ENCODE measurements around the gene ITIH4.

The ITIH4 gene

DNA sequence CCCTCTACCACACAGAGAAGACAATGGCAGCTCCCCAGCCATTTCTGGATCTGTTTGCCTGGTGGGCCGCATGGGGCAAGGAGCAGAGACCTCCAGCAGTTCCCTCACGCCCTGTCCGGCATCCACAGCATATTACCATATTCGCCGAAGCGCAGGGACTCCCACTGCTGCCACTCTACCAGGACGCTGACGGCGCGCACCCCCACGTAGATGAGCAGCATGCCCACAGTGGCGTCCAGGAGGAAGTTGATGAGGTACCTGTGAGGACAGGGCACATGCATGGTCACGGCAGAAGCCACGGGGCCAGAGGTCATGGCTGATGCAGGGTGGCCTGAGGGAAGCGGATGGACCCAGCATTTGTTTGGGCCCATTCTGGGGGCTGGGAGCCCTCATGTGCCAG lies 19.2 kb upstream of the ITIH4 start:
- in situ Hi-C loops (cut with MboI; ENCODE audit: low sequenced_read_pairs) = no loop called here

DNA sequence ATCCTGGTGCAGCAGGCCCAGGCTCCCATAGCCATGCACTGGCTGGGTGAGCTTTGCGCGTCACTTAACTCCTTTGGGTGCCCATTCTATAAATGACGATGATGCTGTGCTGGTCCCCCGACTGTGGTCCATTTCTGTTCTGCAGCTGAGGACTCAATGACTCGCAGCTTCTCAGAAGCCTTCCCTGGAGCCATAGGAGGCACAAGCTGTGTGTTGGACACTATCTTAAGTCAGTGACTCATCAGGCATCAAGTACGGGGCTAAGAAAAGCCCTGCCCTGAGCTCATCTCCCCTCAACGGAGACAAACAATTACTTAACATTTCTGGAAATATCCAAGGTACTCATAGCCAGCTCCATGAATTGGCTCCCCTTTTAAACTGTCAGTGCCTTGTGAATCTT lies 18.1 kb upstream of the ITIH4 start:
- in situ Hi-C loops (cut with MboI; ENCODE audit: low sequenced_read_pairs) = no loop called here

DNA sequence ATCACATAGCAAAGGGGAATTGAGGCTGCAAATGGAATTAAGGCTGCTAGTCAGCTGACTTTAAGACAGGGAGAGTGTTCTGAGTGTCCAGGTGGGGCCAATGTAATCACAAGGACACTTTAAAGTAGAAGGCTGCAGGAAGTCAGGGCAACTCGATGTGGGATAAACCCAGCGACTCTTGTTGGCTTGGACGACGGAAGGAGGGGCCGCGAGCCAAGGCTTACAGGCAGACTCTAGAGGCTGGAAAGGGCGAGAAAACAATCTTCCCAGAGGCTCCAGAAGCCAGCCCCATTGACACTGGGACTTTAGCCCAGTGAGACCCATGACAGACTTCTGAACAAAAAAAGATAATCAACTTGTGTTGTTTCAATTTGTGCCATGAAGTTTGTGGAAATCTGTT lies 17.3 kb upstream of the ITIH4 start:
- in situ Hi-C loops (cut with MboI; ENCODE audit: low sequenced_read_pairs) = no loop called here

DNA sequence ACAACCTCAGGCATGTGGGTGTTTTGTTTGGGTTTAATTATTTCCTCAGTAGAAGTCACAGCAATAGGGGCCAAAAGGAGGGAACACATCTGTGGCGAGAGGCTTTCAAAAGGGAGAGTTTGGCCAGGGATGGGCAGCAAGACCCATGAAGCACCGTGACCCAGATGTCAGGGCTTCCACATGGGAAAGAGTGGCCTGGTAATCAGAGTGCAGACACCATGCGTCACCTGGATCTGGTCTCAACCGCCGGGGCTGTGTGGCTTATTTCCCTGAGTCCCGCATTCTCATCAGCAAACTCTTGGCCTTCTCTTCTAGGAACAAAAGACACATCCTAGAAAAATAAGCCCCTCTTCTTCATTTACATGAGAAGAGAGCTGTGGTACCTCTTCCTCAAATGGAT lies 16.8 kb upstream of the ITIH4 start:
- in situ Hi-C loops (cut with MboI; ENCODE audit: low sequenced_read_pairs) = no loop called here

DNA sequence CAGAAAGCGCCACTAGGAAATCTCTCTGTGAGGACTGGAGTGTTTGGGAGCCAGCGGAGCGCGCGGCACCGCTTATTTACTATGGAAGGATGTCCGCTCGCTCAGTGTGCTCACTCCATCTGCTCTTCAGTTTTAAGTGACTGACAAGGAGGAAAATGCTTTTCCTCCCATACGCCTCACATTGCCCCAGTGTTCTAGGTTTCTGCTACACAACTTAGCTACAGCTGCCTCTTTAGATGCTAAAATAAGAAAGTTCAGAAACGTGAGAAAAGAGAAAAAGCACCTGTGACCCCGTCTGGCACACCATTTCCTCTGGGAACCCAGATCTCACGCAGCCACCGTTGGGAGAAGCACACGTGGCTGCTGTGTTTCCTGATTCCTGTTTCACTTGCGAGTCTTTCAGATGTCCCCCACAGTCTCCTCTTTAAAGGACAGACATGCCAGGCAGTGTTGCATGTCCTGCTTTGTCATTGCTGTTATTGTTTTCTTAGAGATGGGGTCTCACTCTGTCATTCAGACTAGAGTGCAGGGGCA lies 16.0 kb upstream of the ITIH4 start:
- in situ Hi-C loops (cut with MboI; ENCODE audit: low sequenced_read_pairs) = no loop called here

DNA sequence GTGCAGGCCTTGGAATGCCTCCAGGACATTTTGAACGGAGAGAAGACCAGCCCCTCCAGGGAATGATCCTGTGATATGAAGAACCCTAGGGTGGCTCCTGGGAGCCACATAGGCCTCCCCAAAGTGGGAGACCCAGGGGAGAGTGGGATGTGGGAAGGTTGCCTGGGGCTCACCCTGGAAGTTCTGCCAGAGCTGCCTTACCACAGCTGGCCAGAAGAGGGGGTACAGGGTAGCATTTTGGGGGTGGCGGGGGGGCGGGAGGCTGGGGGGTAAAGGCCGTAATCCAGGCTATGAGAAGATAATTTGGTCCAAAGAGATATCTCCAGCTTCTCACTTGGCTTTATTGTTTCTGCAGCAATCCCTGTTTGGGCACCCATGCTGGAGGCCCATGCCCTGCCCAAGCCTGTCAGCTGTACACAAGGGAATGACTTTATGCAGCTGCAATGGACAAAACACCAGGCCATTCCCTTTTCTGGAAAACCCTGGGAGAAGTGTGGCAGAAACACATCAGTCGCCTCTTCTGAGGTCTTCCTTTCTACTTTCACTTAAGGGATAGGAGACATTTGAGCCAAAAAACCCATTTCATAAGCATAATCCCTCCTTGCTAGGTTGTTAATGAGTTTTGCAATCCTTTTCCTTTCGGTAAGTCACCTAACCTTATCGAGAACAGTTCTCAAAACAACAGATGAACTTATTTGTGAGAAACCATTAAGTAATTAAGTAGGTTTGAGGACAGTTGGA lies 15.4 kb upstream of the ITIH4 start:
- in situ Hi-C loops (cut with MboI; ENCODE audit: low sequenced_read_pairs) = no loop called here

GRCh38 chr3:52845157-52845556 lies 14.7 kb upstream of the ITIH4 start:
- in situ Hi-C loops (cut with MboI; ENCODE audit: low sequenced_read_pairs) = no loop called here

DNA sequence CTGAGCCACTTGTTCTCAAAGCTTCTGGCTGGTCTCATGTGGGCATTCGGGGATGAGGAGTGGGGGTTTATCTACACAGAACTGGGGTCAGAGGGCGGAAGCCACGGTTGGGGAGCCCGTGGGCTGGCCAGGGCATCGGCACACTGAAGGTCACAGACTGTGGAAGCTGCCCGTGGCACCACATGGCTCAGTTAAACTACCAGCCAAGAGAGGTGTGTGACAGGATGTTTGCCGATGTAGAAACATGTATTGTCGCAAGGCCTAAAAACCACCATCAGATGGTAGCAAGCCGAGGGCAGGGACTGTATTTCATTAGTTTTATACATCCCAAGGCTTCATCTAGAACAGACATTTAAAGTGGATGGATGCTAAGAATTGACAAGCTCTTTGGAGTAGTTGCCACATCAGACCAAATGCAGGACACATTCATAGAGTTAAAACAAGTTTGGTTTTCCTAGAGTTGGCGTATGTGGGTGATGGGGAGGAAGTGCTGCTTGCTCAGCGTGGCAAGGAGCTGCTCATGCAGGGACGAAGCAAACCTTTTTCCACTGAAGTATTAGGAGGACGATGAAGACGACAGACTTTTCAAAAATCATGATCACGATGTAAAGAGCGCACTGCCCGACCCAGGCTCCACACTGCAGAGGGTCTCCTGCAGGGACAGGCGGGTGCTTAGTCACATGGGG lies 14.0 kb upstream of the ITIH4 start:
- in situ Hi-C loops (cut with MboI; ENCODE audit: low sequenced_read_pairs) = no loop called here

- in situ Hi-C loops (cut with MboI; ENCODE audit: low sequenced_read_pairs) = no loop called here
Measured at GRCh38 chr3:52843881-52844280, 13.4 kb upstream of the ITIH4 start.

DNA sequence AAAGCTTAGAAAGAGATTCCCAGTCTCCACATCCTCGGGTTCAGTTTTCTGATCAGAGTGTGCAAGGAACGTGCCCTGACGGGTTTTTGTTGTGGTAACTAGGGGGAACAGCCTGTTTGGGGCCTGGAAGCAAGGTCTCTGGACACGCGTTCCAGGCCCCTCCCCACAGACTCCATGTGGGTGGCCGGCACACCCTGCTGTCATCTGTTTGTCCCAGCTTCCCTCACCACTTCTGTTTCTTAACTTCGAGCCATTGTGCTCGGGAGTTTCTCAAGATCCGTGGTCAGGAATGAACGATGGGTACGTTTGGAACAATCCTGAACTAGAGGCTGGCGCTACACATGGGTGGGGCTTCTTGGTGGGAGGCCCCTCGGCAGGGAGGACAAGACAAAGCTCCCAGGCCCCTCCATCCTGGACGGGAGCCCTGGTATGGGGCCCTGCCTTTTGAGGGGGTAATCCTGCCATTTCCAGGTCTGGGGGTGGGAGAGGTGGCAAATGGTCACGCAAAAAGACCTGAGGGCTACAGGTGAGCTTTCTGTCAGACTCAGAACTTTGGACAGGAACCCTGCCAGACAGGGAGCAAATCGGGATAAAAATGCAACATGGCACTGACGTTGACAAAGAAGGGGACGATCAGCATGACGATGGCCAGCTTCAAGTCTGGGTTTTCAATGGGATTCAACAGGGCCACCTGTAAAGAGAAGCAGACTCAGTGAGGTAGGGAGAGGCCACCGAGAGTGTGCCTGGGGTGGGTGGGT lies 12.8 kb upstream of the ITIH4 start:
- in situ Hi-C loops (cut with MboI; ENCODE audit: low sequenced_read_pairs) = no loop called here

- in situ Hi-C loops (cut with MboI; ENCODE audit: low sequenced_read_pairs) = no loop called here
Measured at GRCh38 chr3:52842424-52842823, 12.0 kb upstream of the ITIH4 start.

DNA sequence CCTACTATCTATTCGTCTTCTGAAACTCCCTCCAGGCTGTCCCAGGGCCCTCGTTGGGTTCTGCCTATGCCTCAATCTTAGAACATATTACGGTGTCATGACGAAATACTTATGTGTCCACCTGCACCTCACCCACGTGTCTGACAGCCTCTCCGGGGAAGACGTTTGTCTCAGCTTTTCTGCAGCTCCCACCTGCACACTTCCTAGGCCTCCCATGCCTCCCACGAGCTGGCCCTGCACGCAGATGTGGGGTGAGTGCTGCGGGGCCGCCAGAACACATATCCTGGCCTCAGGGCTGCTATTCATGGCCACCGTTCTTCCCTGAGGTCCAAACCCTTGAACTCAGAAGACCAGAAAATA lies 11.5 kb upstream of the ITIH4 start:
- in situ Hi-C loops (cut with MboI; ENCODE audit: low sequenced_read_pairs) = no loop called here

DNA sequence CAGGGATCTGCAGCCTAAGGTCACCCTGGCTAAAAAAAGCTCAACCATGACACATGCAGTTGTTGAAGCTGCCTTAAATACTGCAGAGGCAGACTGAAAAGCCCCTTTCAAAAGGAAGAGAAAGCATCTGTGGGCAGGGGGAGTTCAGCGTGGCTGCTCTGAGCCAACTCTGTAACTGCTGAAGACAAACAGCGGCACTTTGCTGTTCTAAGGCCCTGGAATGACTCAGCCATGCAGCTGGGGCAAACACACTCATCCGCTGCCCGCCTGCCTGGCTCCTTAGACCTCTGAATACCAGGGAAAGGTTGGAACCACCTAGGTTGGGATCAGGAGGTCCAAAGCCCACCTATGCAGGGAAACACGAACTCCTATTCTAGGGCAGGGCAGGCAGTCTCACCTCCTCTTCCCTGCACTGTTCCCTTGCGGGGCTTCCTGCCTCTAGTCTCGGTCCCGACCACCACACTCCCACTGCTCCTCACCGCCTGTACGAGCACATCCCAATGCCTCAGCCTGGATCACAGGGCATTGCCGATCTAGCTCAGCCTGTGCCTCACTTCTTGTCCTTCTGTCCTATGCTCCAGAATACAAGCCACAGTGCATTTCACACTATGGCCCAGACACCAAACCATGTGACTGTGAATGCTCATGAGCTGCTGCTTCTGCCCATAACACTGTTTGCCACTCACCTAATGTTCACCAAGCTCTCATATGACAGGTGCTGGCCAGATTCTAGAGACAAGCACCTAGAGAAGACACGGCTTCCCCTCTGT lies 10.9 kb upstream of the ITIH4 start:
- in situ Hi-C loops (cut with MboI; ENCODE audit: low sequenced_read_pairs) = no loop called here

DNA sequence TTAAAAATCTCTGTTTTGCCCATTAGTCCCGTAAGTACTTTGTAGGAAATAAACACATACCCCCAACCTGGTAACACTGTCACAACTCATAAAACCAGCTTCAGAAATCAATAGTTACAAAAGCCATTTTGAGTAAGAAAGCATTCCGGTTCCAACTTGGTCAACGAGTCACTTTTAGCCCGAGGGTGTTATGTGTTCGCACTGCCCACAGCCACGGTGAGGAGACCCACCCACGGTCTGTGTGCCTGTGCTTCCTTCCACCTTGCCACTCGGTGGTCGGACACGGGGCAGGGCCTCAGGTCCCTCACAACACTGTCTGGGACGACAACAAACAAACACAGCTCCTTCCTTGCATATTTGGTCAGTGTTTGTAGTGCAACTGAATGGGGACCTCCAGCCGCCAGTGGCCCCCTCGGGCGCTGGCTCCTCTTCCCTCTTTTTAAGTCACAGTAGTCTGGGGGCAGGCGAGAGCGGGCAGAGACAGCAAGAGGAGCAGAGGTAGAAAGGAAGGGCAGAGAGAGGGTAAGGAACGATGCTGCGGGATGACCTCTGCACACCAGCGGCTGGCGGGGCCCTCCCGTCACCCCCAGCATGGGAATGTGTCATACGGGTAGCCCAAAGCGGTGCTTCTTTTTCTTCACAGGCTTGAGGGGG lies 9.5 kb upstream of the ITIH4 start:
- in situ Hi-C loops (cut with MboI; ENCODE audit: low sequenced_read_pairs) = no loop called here

DNA sequence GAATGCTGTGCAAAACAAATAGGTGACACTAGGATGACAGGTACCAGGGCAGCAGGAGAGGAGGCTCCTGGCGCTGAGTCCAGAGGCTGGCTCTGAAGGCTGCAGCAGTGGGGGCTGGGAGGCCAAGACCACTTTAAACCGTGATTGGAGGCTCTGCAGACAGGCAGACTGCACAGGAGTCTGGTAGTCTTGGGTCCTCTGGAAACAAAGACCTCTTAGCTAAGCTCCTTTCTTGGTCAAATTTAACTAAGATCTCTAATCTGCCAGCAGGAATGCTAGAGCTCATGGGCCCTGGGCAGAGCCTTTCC lies 8.8 kb upstream of the ITIH4 start:
- in situ Hi-C loops (cut with MboI; ENCODE audit: low sequenced_read_pairs) = no loop called here

- in situ Hi-C loops (cut with MboI; ENCODE audit: low sequenced_read_pairs) = no loop called here
Measured at GRCh38 chr3:52838561-52839267, 8.2 kb upstream of the ITIH4 start.

- in situ Hi-C loops (cut with MboI; ENCODE audit: low sequenced_read_pairs) = no loop called here
Measured at GRCh38 chr3:52836986-52837385, 6.5 kb upstream of the ITIH4 start.

DNA sequence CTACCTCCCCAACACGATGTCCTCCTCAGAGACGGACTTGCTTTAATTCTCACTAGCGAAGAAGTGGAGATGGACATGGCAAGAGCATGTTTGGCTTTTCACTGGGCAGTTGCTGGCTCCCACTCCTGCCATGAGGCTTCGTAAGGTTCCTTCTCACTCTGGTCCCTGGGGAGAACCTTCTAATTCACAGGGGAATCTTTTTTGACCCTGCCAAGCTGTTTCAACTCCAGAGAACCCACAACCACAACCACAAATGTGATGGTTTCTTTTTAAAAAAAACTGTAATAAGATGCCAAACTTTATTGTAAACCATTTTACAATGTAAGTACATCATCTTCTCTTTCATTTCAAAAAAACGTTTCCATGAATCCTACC lies 6.0 kb upstream of the ITIH4 start:
- in situ Hi-C loops (cut with MboI; ENCODE audit: low sequenced_read_pairs) = no loop called here

GRCh38 chr3:52835766-52836470 lies 5.4 kb upstream of the ITIH4 start:
- in situ Hi-C loops (cut with MboI; ENCODE audit: low sequenced_read_pairs) = no loop called here

All from HL-60/S4 (cell line).